Inferior parietal cortex (tissue), 1 donor: ENCODE results near the gene FAM124A.

ENCODE experiments used
- DNase-seq: peaks from one replicate; pipeline ENCODE4 v3.0.0-alpha.2; 2016; ENCODE audit errors: extremely low spot score

The FAM124A gene

DNA sequence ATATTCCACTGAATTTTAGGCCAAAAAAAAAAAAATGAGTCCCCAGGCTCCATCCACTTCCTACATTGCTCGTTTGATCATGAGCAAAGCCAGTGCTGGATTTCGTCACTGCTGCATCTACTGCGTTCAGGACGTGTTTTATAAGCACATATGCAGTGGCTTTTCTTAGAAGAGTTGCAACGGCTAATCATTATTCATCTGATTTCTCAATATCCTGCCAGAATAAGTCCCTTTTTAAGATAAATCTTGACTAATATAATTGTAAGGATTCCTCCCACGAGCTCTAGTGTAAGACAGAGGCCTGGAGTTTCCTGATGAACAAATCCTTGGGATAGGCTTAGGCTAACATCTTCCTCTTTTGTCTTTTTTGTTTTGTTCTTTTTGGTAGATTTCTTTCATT is 19.5 kb downstream of the FAM124A start:
- no peak for DNase-seq

- DNase-seq = no peak
These were observed 21.0 kb downstream of the FAM124A start for GRCh38 chr13:51243227-51243626.

DNA sequence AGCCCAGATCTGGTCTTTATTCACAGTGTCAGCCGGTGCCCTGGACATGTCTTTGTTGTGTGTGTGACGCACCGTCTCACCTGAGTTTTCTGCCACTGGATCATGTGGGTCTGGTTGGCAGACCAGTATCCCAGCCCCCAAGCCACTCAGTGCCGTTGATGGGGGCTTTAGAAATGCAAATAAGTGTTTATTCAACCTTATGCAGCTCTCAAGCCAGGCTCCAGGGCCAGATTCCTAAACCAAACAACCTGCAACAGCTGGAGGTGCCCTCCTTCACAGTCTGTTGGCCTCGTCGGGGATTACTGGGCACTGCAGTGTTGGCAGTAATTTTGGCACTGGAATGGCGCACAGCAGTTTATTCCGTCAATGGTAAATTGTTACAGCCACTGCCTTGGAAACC is 21.6 kb downstream of the FAM124A start:
- no peak for DNase-seq

- no peak for DNase-seq
These were observed 22.6 kb downstream of the FAM124A start for GRCh38 chr13:51244637-51245405.

DNA sequence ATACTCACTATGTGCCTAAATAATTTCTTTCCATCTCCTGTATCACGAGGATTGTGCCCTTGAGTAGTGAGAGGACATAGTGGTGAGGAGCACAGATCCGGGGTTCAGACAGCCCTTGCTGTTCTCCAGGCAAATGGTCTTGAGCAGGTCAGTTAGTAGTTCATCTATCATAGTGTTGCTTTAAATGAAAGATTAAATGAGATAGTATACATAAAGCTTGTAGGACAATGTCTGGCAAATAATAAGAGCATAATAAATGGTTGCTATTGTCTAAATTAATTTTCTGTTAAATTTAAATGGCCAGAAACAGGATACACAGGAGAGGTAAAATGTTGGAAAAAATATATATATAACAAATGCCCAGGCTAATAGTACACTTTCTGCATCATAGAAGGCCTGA is 23.4 kb downstream of the FAM124A start:
- no peak for DNase-seq

DNA sequence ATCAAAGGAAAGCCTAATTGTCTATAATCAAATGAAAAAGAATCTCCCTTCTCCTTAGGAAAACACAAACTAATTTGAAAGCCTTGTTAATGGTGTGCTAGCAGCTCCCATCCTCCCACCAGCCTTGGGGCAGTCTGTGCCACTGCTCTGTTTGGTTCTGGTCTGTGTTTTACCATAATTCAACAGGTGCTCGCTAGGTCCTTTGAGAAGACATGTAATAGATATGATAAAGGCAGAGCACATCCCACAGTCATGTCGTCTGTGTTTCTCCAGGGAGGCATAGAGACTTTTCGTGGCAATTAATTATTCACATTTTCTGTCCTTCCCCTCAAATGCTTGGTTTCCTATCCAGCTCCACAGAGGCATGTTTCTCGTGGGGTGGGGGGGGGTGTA is 23.8 kb downstream of the FAM124A start:
- no peak for DNase-seq

DNA sequence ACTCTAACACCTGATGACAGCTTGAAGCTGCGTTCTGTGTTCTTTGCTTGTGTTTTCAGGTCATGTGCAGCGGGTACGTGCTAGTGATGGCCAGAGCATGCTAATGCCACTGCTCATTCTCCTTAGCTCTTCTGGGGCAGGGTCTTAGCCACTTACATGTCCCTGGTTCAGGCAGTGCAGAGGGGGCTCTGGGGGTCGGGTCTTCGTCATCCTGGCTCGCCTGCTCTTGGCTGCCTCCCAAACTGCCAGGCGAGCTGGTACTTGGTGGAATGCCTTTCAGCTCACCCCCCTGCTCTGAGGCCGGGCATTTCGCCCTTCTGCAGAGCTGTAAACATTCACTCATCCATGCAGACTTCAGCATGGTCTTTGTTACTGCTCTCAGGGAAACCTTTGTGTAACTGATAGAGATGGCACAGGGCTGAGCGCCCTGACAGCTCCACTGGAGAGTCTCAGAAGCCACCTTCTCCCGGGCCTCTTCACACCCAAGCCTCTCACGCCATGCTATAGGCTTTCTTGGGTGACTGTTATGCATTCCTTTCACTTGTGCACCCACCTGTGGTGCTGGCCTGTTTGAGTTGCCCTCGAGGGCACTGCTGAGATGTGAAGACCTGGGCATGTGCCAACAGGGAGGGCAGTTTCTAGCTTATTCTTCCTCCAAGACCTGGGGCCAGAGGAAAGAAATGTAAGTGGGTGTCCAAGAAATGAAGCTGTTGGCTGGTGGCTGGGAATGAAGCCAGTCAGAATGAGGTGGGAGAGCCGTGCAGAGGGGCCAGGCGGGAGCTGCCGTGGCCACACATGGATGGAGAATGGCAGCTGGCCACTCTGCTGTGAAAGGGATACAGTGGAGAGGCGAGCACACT is 24.4 kb downstream of the FAM124A start:
- DNase-seq = peak; percentile 81

GRCh38 chr13:51249255-51249654 is 27.1 kb downstream of the FAM124A start:
- no peak for DNase-seq

DNA sequence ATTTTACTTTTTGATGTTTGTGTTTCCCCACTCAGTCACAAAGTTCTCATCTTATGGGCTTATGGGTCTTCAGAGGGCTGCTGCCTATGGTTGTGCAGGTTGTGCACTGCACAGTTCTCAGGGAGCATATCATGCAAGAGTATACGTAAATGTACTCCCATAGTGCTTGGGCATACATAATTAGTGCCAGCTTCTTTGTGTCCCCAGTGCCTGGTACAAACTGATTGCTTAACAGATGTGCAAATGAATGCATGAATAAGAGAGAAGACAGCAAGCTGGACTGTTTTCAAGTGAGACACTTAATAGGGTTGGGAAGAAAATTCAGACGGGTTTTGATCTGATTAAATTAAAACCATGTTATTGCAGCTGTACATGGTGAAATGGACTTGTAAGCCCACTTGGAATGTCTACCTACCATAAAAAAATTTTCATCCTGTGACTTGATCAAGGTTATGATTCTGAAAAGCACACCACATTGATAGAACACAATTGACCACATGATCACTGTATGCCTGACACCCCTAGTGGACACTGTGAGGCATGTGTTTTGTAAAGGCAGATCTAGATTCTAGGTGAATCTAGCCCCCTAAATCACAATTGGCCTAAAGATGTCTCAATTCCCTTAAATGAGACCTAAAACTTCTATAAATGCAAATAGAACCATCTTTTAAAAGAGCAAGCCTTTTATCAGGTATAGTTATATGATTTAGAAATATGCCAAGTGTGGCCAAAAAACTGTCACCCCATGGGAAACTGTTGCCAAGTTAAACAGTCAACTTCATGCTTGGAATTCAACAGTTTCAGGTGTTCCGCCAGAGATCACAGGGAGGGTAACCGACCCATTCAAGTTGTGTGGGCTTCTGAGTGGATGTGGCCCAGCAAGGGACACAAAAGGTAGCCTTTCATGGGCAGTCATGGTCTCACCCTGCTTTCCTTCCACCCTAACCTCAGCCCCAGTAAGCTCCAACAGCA is 27.9 kb downstream of the FAM124A start:
- DNase-seq = no peak

- no peak for DNase-seq
These were observed 29.3 kb downstream of the FAM124A start for GRCh38 chr13:51251480-51251879.

GRCh38 chr13:51252954-51253532 is 30.8 kb downstream of the FAM124A start:
- DNase-seq = no peak

DNA sequence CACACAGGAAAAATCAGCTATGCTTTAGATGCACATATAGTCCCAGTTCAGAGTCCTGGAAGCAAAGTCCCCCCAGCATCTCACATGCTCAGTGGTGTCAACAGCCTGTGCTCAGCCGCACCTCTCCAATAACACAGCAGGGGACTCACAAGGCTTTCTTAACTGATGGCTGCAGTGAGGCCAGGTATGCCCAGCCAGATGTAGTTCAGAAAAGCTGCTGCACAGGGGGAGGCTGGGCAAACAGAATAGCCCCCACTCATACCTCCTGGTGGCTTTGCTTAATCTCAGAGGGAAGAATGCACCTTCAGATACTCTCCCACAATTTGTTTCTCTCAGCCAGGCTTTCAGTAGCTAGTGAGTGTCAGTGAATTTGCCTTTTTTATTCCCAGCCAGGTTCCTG is 33.4 kb downstream of the FAM124A start:
- DNase-seq = no peak

- no peak for DNase-seq
These were observed 35.0 kb downstream of the FAM124A start for GRCh38 chr13:51257187-51257586.

- no peak for DNase-seq
These were observed 36.7 kb downstream of the FAM124A start for GRCh38 chr13:51258612-51259548.

DNA sequence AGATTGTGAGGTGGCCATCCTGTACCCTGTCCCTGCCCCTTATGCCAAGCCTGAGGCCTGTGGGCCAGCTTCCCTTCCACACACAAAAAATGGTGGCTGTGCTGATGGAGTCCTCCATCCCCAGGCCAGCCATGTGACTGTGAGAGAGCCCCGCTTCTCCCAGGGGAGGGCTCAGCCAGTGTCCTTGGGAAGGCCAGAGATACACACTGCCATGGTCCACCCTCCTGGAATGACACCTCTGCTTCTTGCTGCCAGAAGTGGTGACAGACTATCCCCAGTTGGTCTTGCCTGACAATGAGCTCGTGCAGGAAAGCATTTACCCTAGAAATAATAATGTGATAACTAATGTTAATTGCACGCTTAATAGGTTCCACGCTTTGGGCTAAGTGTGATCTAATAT is 38.0 kb downstream of the FAM124A start:
- DNase-seq = no peak

GRCh38 chr13:51261610-51262249 is 39.5 kb downstream of the FAM124A start:
- DNase-seq = no peak

- DNase-seq = no peak
These were observed 40.5 kb downstream of the FAM124A start for GRCh38 chr13:51262501-51263211.

DNA sequence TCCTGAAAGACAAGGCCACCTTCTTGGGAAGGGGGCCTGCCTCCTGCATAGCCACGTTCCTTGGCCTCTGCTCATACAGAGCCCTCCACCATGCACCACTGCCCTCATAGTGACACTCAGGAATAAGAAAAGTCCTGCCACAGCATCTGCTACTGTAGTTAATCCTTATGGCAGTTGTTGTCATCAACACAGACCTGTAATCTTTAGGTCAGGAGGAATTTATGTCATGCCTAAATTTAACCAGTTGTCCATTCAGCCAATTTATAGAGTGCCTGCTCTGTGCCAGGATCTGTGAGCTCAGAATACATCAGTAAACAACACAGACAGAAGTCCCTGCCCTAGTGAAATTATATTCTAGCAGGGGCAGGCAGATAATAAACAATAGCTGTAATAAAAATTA is 44.4 kb downstream of the FAM124A start:
- no peak for DNase-seq

GRCh38 chr13:51267622-51268021 is 45.4 kb downstream of the FAM124A start:
- DNase-seq = no peak
